HG03571 (cell line): ENCODE measurements around the gene PRRG2.
"Not testable (repeated sequence)": the region's sequence is repeated elsewhere in the genome, so short reads cannot be mapped to it uniquely, and the experiment has no call there.

Experiments
- ATAC-seq: cut with Tn5 transposase; IDR thresholded peaks from one replicate; pipeline ENCODE4 v1.9.1; 2021; ENCODE audit not compliant: unreplicated experiment

The PRRG2 gene

DNA sequence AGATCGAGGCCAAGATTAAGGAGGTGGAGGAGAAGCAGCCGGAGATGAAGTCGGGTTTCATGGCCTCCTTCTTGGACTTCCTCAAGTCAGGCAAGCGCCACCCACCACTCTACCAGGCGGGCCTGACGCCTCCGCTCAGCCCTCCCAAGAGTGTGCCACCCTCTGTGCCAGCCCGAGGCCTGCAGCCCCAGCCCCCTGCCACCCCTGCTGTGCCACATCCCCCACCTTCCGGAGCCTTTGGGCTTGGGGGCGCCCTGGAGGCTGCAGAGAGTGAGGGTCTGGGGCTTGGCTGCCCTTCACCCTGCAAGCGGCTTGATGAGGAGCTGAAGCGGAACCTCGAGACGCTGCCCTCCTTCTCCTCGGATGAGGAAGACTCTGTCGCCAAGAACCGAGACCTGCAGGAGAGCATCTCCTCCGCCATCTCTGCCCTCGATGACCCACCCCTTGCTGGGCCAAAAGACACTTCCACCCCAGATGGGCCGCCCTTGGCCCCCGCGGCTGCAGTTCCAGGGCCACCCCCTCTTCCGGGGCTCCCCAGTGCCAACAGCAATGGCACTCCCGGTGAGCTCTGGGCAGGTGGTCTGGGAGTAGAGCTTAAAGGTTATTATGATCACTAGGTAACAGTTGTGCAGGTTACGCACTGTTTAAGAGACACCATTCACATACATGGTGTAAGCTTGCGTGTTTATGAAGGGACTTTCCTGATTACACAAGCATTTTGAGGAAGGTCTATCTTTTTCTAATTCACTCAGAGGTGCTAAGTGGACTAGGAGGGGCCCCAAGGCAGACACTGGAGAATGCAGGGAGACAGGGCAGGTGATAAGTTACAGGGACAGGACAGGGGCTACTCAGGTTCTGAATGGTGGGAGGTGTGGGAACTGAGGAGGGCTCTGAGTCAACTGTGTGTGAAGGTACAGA lies 18.5 kb downstream of the PRRG2 start:
- no peak for ATAC-seq

- ATAC-seq: no peak
These were observed 20.4 kb downstream of the PRRG2 start for GRCh38 chr19:49601482-49602038.

DNA sequence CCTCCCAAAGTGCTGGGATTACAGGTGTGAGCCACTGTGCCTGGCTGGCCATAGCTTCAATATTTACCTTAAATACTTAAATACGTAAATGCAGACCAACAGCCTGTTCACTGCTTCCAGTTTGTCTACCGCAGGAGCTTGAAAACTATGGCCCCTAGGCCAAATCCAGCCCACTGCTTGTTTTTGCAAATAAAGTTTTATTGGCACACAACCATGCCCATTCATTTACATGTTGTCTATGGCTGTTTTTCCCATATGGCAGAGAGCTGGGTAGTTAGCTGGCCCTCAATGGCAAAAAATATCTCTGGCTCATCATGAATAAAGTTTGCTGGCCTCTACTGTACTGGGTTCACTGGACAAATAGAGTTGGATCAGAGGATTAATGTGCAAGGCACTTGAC lies 21.7 kb downstream of the PRRG2 start:
- no peak for ATAC-seq

GRCh38 chr19:49605605-49606004 lies 24.5 kb downstream of the PRRG2 start:
- no peak for ATAC-seq

GRCh38 chr19:49609499-49610092 lies 28.5 kb downstream of the PRRG2 start:
- no peak for ATAC-seq

DNA sequence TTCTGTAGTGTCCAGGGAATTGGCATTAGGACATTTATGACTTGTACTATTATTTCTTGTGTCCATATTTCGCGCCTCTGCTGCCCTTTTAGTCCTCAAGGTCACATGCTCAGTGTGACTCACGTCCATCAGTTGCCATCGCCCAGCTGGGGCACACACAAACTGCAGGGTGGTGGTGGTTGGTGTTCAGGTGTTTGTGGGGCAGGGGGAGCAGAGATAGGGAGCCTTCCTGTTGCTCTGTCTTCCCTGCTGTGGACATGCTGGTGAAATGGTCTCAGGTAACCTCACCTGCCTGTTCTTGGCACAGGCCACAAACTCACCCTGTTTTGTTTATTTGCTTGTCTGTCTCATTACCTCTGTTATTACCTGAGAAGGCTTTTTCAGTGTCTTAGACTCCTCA lies 32.3 kb downstream of the PRRG2 start:
- no peak for ATAC-seq

- no peak for ATAC-seq
These were observed 33.1 kb downstream of the PRRG2 start for GRCh38 chr19:49614096-49614833.

- ATAC-seq: no peak
These were observed 34.7 kb downstream of the PRRG2 start for GRCh38 chr19:49615861-49616260.

DNA sequence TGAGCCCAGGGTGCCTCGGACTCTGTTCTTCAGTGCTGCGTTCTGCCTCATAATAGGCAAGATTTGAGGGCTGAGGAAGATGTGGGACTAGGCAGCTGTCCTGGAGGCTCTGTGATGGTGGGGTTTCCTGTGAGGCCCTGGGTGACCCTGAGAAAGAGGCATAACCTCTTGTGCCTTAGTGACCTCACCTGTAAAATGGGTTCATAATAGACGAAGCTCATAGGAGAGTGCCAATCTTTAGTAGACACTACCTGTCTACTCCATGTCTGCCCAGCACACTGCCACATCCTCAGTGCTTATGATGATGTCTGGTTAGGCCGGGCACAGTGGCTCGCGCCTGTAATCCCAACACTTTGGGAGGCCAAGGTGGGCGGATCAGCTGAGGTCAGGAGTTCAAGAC lies 35.4 kb downstream of the PRRG2 start:
- no peak for ATAC-seq

GRCh38 chr19:49616945-49617344 lies 35.8 kb downstream of the PRRG2 start:
- ATAC-seq: no peak

DNA sequence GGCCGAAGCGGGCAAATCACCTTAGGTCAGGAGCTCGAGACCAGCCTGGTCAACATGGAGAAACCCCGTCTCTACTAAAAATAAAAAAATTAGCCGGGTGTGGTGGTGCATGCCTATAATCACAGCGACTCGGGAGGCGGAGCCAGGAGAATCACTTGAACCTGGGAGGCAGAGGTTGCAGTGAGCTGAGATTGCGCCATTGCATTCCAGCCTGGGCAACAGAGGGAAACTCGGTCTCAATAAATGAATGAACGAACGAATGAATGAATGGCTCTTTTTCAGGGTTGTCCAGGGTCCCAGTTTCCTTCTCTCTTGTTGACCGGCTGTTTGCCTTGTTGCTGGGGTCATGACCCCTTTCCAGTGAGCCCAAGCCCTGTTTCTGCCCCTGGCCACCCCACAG lies 36.7 kb downstream of the PRRG2 start:
- ATAC-seq: not testable (repeated sequence)

- ATAC-seq: no peak
These were observed 44.1 kb downstream of the PRRG2 start for GRCh38 chr19:49624967-49625910.

GRCh38 chr19:49626226-49626625 lies 45.1 kb downstream of the PRRG2 start:
- no peak for ATAC-seq

DNA sequence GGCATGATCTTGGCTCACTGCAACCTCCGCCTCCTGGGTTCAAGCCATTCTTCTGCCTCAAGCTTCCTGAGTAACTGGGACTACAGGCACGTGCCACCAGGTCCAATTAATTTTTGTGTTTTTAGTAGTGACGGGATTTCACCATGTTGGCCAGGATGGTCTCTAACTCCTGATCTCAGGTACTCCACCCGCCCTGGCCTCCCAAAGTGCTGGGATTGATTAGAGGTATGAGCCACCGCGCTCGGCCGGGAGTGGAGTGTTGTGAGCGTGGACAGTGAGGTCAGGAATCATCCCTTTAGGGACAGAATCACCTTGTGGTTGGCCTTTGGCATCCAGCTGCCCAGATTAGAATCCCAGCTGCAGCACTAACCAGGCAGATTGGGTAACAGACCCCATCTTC lies 48.5 kb downstream of the PRRG2 start:
- no peak for ATAC-seq

DNA sequence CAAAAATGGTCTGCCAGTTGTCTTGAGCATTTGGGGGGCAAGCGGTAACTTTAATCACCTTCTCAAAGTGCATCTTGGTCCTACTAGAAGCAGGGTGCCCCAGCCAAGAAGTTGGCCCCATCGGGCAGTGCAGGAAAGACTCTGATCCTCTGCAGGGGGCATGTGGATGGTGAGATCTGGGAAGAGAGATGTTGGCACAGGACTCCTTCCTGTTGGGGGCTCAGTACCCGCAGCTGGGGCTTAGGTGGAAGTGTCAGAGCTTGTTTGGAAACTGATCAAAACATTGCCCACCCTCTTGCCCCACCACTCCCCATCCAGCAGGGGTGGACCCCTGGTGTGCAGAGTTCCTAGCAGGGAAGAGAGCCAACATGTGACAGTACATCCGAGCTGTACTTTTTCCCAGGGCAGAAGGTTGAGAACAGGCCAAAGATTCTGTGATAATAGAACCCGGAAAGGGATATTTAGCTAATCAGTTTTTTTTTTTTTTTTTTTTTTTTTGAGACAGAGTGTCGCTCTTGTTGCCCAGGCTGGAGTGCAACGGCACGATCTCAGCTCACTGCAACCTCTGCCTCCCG lies 50.0 kb downstream of the PRRG2 start:
- no peak for ATAC-seq

- no peak for ATAC-seq
These were observed 50.6 kb downstream of the PRRG2 start for GRCh38 chr19:49631610-49632192.

GRCh38 chr19:49632576-49632975 lies 51.5 kb downstream of the PRRG2 start:
- no peak for ATAC-seq

- not testable (repeated sequence) for ATAC-seq
These were observed 52.2 kb downstream of the PRRG2 start for GRCh38 chr19:49633273-49633672.

DNA sequence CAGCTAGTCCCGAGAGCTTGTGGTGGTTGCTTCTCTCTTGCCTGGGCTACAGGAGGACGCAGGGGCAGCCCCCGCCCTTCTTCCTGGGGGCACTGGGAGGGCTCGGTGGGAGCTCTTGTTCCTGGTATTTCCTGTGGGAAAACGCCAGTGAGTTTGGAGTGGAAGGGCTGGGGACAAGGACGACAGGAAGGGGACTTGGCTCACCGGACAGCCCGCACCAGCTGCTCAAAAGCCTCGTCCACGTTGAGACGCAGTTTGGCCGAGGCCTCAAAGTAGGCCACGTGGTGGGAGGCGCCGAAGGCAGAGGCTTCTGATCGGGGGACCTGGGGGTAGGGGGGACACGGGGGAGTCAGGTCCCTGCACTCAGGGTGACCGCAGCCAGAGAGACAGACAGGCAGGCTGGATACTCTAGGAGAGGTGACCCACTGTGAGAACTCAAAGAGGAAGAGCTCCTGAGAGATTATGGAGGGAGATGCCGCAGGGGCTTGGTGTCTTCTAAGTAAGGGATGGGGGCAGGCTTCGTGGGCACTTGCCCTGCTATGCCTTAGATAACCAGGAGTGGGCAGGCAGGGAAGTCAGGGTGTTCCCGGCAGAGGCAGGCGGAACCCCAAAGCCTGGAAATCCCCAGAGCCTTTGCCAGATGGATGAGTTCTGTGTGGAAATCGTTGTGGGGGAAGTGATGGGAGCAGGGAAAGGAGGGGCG lies 54.6 kb downstream of the PRRG2 start:
- no peak for ATAC-seq
